ENCODE results near the gene AFAP1L2.

DNA sequence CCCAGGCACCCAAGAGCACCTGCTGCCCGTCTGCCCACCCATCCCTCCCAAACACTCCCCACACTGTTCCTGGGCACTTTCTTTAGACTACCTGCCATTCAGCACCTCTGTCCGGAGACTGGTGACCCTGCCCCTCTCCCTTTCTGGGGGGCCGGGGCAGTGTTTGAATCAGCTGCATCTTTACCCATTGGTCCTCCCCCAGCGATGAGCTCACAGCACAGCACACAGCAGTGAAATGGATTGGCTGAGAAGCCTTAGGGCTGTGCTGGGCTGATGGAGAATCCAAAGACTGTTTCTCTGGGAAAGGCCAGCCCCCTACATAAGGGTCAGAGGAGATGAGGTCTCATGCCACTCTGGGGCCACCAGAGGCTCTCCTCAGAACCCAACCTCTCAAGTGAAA is 125.0 kb downstream of the AFAP1L2 start:
- TF ChIP-seq POLR2A (IDR thresholded peaks at IDR 0.05) (no peak), POLR2AphosphoS5 (IDR thresholded peaks at IDR 0.05) (no peak)
- TF ChIP-seq, protein P1, sequence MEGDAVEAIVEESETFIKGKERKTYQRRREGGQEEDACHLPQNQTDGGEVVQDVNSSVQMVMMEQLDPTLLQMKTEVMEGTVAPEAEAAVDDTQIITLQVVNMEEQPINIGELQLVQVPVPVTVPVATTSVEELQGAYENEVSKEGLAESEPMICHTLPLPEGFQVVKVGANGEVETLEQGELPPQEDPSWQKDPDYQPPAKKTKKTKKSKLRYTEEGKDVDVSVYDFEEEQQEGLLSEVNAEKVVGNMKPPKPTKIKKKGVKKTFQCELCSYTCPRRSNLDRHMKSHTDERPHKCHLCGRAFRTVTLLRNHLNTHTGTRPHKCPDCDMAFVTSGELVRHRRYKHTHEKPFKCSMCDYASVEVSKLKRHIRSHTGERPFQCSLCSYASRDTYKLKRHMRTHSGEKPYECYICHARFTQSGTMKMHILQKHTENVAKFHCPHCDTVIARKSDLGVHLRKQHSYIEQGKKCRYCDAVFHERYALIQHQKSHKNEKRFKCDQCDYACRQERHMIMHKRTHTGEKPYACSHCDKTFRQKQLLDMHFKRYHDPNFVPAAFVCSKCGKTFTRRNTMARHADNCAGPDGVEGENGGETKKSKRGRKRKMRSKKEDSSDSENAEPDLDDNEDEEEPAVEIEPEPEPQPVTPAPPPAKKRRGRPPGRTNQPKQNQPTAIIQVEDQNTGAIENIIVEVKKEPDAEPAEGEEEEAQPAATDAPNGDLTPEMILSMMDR (IDR thresholded peaks at IDR 0.05), result no peak
